Uterus (tissue), 2 donors: Measurements from ENCODE around the gene RALGPS1.

Experiments
- POLR2A ChIP-seq, 2 donors: fragments of 450-650 bp; IDR thresholded peaks; one replicate each; pipeline ENCODE4 v1.6.1; 2016; ENCODE audit warnings: antibody characterized with exemption in 2 of 2, mild to moderate bottlenecking in 1 of 2, moderate library complexity in 1 of 2
- TF ChIP-seq, protein P1 (sequence below), 4 experiments: fragments of 200-600 bp in 2 of 4; fragments of 450-650 bp in 2 of 4; sonication (generic) in 2 of 4; IDR thresholded peaks; one replicate each; pipeline ENCODE4 v1.5.1; 2016 to 2019; ENCODE audit warnings: antibody characterized with exemption in 4 of 4, mild to moderate bottlenecking in 2 of 4, moderate library complexity in 1 of 4

- no peak for TF ChIP-seq POLR2A (IDR thresholded peaks at IDR 0.05)
- TF ChIP-seq, protein P1, sequence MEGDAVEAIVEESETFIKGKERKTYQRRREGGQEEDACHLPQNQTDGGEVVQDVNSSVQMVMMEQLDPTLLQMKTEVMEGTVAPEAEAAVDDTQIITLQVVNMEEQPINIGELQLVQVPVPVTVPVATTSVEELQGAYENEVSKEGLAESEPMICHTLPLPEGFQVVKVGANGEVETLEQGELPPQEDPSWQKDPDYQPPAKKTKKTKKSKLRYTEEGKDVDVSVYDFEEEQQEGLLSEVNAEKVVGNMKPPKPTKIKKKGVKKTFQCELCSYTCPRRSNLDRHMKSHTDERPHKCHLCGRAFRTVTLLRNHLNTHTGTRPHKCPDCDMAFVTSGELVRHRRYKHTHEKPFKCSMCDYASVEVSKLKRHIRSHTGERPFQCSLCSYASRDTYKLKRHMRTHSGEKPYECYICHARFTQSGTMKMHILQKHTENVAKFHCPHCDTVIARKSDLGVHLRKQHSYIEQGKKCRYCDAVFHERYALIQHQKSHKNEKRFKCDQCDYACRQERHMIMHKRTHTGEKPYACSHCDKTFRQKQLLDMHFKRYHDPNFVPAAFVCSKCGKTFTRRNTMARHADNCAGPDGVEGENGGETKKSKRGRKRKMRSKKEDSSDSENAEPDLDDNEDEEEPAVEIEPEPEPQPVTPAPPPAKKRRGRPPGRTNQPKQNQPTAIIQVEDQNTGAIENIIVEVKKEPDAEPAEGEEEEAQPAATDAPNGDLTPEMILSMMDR (IDR thresholded peaks at IDR 0.05) = no peak
These were observed 207.1 kb downstream of the RALGPS1 start for GRCh38 chr9:127121628-127122175.
